Right kidney (tissue), 1 donor: ENCODE data around the gene PIK3R1.

Experiments
- DNase-seq: peaks from one replicate; pipeline ENCODE4 v3.0.0-alpha.2; 2016

PIK3R1 gene

DNA sequence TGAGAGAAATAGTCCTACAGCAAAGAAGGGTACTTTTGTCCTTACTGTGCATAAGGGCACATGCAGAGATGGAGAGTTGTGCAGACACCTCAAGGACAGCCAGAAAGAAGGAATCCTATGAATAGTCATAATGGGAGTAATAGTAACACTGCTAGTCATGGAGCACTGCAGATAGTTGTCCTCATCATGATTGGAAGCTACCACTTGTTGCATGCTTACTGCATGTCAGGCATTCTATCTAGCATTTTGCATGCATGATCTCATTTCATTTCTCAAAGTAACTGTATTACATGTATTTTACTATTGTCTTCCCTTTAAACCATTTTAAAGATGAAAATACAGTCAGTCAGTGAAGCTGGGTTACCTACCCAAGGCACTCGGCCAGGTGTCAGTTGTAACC, 81.3 kb downstream of the PIK3R1 start:
- DNase-seq = no peak

GRCh38 chr5:68297656-68298055, 82.1 kb downstream of the PIK3R1 start:
- no peak for DNase-seq

GRCh38 chr5:68298479-68298878, 82.9 kb downstream of the PIK3R1 start:
- no peak for DNase-seq

DNA sequence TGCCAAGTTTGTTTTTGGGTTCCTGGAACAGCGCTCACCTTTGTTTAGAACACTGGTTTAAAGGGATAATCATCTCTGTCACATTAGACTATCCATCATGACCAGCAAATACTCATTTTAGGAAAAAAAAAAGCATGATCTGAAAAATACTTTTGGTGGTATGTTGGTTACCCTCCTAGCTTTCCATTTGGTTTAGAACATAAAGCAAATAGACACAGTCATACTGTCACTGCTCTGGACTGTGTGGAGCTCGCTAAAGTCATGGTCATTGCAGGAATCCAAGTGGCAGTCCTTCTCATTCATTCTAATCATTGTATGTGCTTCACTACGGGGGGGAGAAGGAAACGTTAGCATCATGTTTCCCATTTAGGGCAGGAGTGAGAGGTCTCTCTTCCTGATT, 83.5 kb downstream of the PIK3R1 start:
- no peak for DNase-seq

GRCh38 chr5:68299575-68299974, 84.0 kb downstream of the PIK3R1 start:
- no peak for DNase-seq

GRCh38 chr5:68303038-68303738, 87.6 kb downstream of the PIK3R1 start:
- no peak for DNase-seq

DNA sequence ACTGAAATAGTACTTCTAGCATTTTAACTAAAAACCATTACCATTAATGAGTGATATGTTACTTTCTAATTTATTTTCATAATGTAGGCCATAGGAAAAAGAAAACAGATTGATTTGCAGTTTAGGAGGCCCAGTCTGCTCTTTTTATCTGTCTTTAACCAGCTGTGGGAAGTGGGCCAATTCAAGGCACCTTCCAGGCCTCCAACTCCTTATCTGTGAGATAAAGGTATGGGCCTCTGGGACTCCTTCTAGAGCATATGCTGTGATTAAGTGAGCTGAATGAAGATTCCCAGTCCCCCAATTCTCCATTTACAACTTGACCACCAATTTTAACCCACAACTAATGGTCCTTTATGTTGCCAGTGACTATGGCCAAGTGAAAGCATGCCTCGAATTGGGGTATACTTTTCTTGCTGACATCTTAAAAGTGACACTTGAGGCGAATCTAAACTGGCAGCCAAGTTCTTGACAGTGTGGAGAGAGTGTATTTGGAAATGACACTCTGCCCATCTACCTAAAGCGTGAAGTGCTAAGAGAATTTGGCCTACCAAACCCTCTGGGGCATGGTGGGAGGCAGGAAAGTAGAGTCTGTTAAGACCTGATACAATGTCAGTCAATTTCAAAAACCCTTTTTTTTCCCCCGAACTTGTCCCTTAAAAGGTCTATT, 88.3 kb downstream of the PIK3R1 start:
- DNase-seq = no peak

- DNase-seq = no peak
Measured at GRCh38 chr5:68304421-68305052, 89.0 kb downstream of the PIK3R1 start.

- no peak for DNase-seq
Measured at GRCh38 chr5:68305223-68305870, 89.8 kb downstream of the PIK3R1 start.

- DNase-seq = no peak
Measured at GRCh38 chr5:68306361-68307014, 90.9 kb downstream of the PIK3R1 start.

- DNase-seq = no peak
Measured at GRCh38 chr5:68313336-68313735, 97.8 kb downstream of the PIK3R1 start.

GRCh38 chr5:68314465-68314864, 98.9 kb downstream of the PIK3R1 start:
- DNase-seq = no peak

- DNase-seq = no peak
Measured at GRCh38 chr5:68315679-68316271, 100.2 kb downstream of the PIK3R1 start.

DNA sequence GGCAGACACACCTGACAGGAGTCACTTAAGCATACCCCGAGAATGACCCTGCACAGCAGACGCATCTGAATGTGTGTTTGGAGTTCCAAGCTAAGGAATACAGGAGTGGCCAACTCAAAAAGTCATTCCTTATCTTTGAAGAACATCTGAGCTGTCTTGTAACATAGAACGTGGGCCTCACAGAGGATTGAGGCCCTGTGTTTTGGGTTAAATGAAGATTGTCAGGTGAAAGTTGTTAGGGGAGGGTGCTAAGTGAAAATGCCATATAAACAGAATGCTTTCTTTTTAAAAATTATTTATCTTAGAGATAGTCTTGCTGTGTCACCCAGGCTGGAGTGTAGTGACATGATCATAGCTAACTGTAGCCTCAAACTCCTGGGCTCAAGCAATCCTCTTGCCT, 100.9 kb downstream of the PIK3R1 start:
- no peak for DNase-seq

- no peak for DNase-seq
Measured at GRCh38 chr5:68317646-68318045, 102.1 kb downstream of the PIK3R1 start.

GRCh38 chr5:68318955-68319705, 103.6 kb downstream of the PIK3R1 start:
- no peak for DNase-seq

DNA sequence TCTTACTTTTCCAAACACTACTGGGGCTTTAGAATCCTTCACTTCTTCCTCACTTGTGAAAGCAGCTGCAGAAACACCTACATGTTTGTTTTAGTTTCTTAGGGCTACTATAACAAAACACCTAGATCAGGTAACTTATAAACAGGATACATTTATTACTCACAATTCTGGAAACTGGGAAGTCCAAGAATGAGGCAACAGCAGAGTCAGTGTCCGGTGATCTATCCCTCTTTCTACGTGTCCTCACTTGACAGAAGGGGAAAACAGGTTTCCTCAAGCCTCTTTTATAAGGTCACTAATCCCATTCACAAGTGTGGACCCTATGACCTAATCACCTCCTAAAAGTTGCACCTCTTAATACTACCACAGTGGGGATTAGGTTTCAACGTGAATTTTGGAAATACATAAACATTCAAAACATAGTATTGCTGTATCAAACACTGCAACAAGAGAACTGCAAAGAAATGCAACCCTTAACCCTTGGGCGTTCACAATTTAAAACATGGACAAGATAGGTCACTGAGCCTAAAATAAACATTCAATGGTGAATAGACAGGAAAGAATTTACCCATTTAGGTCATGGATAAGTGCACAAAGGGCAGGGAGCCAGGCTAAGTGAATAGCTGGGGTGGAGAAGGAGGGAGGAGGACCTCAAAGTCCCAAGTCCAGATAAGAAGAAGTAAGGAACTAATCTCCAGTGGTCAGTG, 104.3 kb downstream of the PIK3R1 start:
- no peak for DNase-seq

GRCh38 chr5:68320413-68320986, 104.9 kb downstream of the PIK3R1 start:
- DNase-seq = no peak

DNA sequence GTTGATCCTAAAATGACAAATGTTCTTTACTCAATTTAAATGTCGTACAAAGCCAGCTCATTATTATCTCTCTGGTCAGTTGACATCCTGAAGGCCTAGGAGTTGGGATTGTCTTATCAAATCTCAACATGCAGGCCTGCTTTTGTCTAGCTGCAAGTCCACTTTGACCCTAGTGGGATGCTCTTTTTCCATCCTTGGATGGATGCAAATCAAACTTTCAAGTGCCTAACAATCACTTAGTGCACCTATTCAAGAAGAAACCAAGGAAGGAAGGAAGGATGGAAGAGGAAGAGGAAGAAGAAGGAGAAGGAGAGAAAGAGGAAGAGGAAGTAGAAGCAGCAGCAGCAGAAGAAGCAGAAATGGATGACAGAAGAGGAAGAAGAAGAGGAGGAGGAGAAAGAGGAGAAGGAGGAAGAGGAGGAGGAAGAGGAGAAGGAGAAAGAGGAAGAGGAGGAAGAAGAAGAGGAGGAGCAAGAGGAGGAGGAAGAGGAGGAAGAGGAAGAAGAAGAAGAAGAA, 109.6 kb downstream of the PIK3R1 start:
- DNase-seq = no peak

GRCh38 chr5:68329554-68330255, 114.1 kb downstream of the PIK3R1 start:
- no peak for DNase-seq
